COR-L47 (cell line): ENCODE measurements around the gene RPS18.

Experiments used
- DNase-seq: peaks from one replicate; lab custom pipeline; 2025; lab: John Stamatoyannopoulos, UW

The RPS18 gene

GRCh38 chr6:33289784-33290315 lies 18.0 kb downstream of the RPS18 start:
- no peak for DNase-seq

- DNase-seq, result no peak
Observed at GRCh38 chr6:33290459-33290858, 18.6 kb downstream of the RPS18 start.

- DNase-seq, result no peak
Observed at GRCh38 chr6:33292996-33293682, 21.3 kb downstream of the RPS18 start.

- no peak for DNase-seq
Observed at GRCh38 chr6:33294086-33294823, 22.4 kb downstream of the RPS18 start.

GRCh38 chr6:33295621-33296369 lies 23.9 kb downstream of the RPS18 start:
- no peak for DNase-seq

- no peak for DNase-seq
Observed at GRCh38 chr6:33296797-33297405, 25.0 kb downstream of the RPS18 start.

GRCh38 chr6:33297406-33297955 lies 25.6 kb downstream of the RPS18 start:
- no peak for DNase-seq

- peak; percentile 15 for DNase-seq
Observed at GRCh38 chr6:33297956-33298772, 26.3 kb downstream of the RPS18 start.

- peak; percentile 67 for DNase-seq
Observed at GRCh38 chr6:33298773-33299236, 26.9 kb downstream of the RPS18 start, which contains the start of gene RGL2. Gene RGL2, minus strand, starts transcription at chr6:33298942. Its CDS starts 332 bp downstream, at chr6:33298610.

GRCh38 chr6:33299237-33299944 lies 27.5 kb downstream of the RPS18 start:
- DNase-seq, result peak; percentile 89

- DNase-seq, result no peak
Observed at GRCh38 chr6:33301877-33302276, 30.0 kb downstream of the RPS18 start.

- DNase-seq, result no peak
Observed at GRCh38 chr6:33304216-33304615, 32.3 kb downstream of the RPS18 start.

- no peak for DNase-seq
Observed at GRCh38 chr6:33305052-33305451, 33.2 kb downstream of the RPS18 start.

GRCh38 chr6:33306356-33306755 lies 34.5 kb downstream of the RPS18 start:
- DNase-seq, result no peak

GRCh38 chr6:33312361-33313104 lies 40.7 kb downstream of the RPS18 start:
- DNase-seq, result peak; percentile 86

GRCh38 chr6:33313105-33313708 lies 41.3 kb downstream of the RPS18 start:
- peak; percentile 42 for DNase-seq

- DNase-seq, result peak; percentile 18
Observed at GRCh38 chr6:33313709-33314514, 42.0 kb downstream of the RPS18 start, which contains the start of gene TAPBP. Gene TAPBP, minus strand, starts transcription at chr6:33314078. Its CDS starts 37 bp downstream, at chr6:33314041.

GRCh38 chr6:33314515-33314942 lies 42.7 kb downstream of the RPS18 start:
- DNase-seq, result peak; percentile 47
